Suppressor macrophage (primary cell): ENCODE data around the gene GALNT15.
A peak's percentile ranks its signal among the peaks of the same experiment; 100 is the strongest.

ENCODE experiments used
- DNase-seq, 4 experiments: peaks; one replicate each; pipeline ENCODE4 v3.0.0-alpha.2; 2020 to 2022
- total RNA-seq, 17 experiments: gene quantifications; one replicate each; lab custom pipeline; 2026; ENCODE audit warnings: mixed read lengths in 6 of 17, inconsistent platforms in 3 of 17; lab: John Stamatoyannopoulos, UW

GALNT15 gene
- 0 to 2.4 (median 0) reads per million in 17 experiments for total RNA-seq

GRCh38 chr3:16174389-16174788, at the start of gene GALNT15:
Gene GALNT15 (plus strand): TSS chr3:16174680. CDS start chr3:16175152, 472 bp downstream.
- DNase-seq, result peak in 1 of 4 experiments; percentile 26

GRCh38 chr3:16126634-16127033, 47.8 kb upstream of the GALNT15 start:
- DNase-seq, result no peak

DNA sequence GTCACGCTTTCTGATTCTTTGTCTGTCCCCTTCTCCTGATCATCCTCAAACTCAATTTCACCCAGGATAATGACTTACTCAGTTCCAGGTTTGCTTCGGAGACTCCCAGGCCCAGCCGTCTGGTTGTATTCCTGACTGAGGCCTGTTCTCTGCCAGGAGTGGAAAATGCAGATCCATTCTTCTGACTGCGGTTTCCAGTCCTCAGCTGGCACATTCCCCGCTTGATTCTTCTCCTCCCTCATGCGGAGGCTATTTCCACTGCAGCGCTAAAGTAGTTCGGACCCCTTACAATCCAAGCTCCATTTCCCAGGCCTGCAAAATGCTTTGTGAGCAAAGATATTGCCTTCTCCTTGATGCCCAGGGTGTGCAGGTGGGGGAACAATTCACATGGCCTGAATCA, 47.2 kb upstream of the GALNT15 start:
- DNase-seq, result no peak

DNA sequence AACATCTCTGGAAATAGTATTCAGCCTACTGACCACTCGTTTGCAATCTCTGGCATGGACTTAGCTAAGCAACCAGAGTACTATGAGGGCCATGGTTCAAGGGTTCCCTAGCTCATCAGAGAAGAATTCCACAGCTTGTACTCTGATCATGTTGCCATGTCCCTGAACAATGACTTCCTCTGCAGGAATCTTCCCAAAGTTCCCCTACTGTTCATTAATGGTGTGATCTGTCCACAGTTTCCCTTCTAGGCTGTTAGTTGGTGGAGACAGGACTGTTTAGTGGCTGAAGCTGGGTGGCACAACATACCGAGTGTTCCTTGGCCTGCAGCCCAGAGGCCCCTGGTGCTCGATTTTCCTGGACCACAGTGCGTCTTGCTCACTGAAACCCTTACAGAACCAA, 44.4 kb upstream of the GALNT15 start:
- no peak for DNase-seq

- no peak for DNase-seq
Measured at GRCh38 chr3:16132190-16132589, 42.3 kb upstream of the GALNT15 start.

DNA sequence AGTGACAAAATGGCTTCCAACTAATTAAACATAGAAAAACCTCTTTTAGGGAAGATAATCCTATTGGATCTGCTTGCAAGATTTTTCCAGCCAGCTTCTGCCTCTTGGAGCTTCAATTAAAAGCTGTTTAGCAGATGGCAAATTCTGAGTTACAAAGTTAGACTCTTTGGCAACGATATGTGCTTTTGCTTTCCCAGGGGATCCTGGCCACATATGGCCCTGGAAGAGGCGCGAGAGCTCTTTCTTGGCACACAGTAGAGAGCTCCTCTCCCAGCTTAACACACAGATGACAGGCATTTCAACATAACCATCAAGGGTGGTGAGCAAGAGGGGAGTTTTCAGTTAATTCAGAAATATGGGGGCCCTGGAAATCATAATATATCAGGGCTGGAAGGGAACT, 41.6 kb upstream of the GALNT15 start:
- DNase-seq, result no peak

DNA sequence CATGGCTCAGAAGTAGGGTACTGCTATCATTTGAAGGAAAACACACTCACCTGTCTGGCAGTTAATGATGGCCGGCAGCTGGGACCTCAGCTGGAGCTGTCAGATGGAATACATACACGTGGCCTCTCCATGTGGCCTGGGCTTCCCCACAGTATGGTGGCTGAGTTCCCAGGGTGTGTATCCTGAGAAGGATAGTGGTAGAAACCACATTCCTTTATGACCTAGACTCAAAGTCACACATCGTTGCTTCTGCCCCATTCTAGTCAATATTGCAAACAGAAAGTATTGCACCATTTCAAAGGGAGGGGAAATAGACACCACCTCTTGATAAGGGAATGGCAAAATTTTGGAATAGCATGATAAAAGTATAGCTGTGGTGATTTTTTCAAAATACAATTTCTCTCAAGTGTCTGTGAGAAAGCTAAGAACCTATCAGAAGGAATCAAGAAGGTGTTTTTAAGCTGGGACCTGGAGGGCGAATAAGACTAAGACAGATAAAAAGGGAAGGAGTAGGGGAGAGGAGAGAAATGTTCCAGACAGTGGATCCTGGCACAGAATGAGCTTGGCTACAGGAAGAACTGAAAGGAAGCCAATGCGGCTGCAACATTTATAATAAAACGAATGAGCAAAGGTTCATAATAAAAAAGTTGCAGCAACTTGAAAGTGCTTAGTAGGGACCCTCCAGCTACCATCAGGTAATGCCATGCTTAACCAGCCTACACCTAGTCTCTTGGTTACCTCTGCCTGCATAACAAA, 40.1 kb upstream of the GALNT15 start:
- DNase-seq, result no peak

DNA sequence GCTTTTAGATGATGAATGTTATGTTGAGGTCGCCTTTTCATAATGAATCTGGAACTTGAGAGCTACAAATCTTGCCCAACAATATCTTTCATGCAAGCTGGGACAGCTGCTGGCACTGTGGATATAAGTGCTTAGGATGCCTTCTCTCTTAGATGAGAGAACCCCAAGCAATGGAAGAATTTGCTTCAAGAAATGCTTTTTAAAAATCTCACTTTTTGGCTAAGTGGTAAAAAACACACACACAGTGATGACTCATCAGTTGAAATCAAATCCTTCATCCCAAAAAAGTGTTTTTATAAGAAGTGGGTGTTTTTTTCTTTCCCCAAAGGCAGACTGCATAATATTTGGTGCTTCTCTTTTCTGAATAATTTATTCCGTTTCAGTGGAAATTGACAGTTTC, 38.4 kb upstream of the GALNT15 start:
- no peak for DNase-seq

DNA sequence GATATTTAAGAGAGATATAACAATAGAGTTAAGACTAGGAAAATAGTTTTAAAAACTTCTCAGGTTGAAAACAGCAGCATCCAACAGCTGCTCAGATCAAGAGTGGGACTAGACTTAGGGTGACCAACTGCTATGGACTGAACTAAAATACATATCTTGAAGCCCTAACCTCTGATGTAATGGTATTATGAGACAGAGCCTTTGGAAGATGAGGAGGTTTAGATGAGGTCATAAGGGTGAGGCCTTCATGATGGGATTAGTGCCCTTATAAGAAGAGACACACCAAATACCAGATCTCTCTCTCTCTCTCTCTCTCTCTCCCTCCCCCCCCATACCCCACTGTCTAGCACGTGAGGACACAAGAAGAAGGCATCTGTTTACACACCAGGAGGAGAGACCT, 37.4 kb upstream of the GALNT15 start:
- DNase-seq, result no peak

DNA sequence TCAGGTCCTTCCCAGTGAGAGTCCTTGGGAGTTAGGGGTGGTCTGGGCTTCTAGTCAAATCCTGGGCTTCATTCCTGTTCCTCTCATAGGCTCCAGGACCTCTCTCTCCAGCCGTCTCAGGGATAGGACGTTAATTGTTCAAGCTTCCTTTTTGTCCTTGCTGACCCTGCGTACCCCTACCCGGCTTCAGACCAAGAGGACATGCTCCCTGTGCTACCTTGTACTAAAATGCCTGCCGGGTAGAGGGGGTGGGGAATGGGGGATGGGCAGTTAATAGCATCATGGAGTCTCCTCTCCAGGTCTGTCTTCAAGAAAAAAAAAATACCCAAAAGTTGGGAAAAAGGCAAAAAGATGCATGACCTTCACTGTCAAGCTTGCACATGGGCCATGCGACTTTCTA, 36.5 kb upstream of the GALNT15 start:
- no peak for DNase-seq

GRCh38 chr3:16140116-16140893, 34.2 kb upstream of the GALNT15 start:
- peak in 2 of 4 experiments; percentile 15 to 30 for DNase-seq

DNA sequence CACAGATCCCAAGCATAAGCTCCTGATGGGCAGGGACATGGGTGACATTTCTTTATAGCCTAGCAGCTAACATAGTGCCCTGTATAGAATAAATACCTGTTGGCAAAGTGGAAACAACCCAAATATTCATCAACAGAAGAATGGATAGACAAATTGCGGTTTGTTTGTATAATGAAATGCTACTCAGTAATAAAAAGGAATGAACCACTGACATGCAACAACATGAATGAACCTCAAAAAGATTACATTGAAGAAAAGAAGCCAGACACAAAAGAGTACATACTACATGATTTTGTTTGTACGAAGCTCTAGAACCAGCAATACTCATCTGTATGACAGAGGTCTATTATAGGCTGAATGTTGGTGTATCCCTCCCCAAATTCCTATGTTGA, 33.6 kb upstream of the GALNT15 start:
- no peak for DNase-seq

GRCh38 chr3:16142350-16143025, 32.0 kb upstream of the GALNT15 start:
- no peak for DNase-seq

GRCh38 chr3:16143861-16144447, 30.5 kb upstream of the GALNT15 start:
- no peak for DNase-seq

DNA sequence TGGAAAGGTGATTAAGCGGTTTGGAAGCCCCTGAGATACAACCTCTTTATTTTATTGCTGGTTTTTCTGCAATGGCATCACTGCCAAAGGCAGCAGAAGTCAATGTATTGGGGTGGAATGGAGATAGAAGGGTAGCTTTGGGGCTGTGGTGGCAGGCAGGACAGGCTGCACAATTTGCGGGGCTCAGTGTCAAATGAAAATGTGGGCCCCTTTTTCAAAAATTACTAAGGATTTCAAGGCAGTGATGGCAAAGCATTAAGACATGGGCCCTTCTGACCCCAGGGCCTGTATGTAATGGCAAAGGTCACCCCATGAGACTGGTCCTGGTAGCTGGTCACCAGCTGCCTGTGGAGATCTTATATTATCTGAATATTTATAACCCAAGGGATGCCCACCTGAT, 29.3 kb upstream of the GALNT15 start:
- no peak for DNase-seq

- no peak for DNase-seq
Measured at GRCh38 chr3:16146015-16146730, 28.3 kb upstream of the GALNT15 start.

DNA sequence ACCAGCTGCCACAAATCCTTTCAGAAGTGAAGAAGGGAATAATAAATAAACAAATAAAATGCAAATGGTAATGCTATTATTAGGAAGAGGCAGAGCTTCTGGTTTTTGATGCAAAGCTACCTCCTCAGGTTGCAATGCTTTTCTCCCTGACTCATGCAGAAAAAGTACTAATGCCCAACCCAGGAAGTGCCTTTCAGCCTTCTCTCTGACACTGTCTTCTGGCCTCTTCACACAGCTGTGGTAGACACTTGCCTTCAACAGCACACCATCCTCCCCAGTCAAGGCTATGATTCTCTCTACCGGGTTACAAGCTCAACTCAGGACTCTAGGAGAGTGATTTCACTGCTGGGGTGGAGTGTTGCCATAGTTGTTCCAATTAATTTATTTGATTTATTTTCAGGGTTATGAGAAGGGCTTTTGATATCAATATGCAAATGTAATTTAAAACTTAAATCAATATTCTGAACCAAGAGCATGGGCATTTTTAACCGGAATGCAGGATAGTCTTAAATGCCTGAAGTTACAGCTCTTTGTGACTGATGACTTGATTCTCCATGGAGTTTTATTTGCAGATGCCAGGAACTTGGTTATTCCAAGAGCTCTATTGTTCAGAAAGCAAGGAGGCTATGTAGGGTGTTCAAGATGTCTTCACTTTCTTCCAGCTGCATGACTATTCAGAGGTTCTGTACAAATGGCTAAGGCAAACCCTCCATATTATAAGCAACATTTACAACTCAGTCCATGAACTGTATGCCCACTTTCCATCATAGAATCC, 27.1 kb upstream of the GALNT15 start:
- no peak for DNase-seq

DNA sequence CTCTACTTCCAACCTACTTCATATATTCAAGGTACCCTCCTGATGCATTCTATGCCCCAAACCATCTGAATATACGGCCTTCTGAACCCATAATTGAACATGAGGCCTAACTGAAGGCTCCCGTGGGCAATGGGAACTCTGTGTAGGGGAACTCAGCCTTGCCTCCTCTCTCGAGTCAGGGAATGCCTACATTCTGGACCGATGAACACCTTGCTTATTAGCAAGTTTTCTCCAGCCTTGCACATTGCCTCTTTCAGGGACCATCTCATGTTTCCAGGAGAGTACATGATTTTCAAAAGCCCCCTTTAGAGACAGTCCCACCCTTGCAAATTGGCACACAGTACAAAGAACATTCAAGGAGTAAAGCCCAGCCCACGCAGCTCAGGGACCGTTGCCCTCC, 26.3 kb upstream of the GALNT15 start:
- no peak for DNase-seq

GRCh38 chr3:16148783-16149182, 25.7 kb upstream of the GALNT15 start:
- no peak for DNase-seq

- no peak for DNase-seq
Measured at GRCh38 chr3:16150285-16150684, 24.2 kb upstream of the GALNT15 start.

- peak; percentile 74 to 90 (median 86) for DNase-seq
Measured at GRCh38 chr3:16151109-16151508, 23.4 kb upstream of the GALNT15 start.

GRCh38 chr3:16168211-16168610, 6.3 kb upstream of the GALNT15 start:
- no peak for DNase-seq
